Heart left ventricle (tissue), 16 donors: ENCODE data around the gene CORO1C. TPM values are rescaled to one million over a fixed set of nuclear protein-coding genes. Genes with fewer than 3 reads are reported as not detected.
A peak's percentile ranks its signal among the peaks of the same experiment; 100 is the strongest.

Experiments used
- ATAC-seq, 4 donors: fragments of 200-7000 bp; cut with Tn5 transposase; one replicate each; pipeline ENCODE4 v1.9.1; 2020 to 2022; ENCODE audit warnings: moderate library complexity in 4 of 4, mild to moderate bottlenecking in 3 of 4, moderate number of reproducible peaks in 1 of 4
- DNase-seq, 5 donors: peaks; one replicate each; pipeline ENCODE4 v3.0.0-alpha.2; 2020
- H3K27ac ChIP-seq, 12 donors: fragments of 200-600 bp; sonication (generic) in 4 of 12; one replicate each; pipeline versions ENCODE4 v1.5.0 to v1.8.0; 2016 to 2022; ENCODE audit warnings: mild to moderate bottlenecking in 2 of 12
- H3K27me3 ChIP-seq, 9 donors: fragments of 200-600 bp; sonication (generic) in 2 of 9; one replicate each; pipeline versions ENCODE4 v1.5.1 to v1.8.0; 2016 to 2022; ENCODE audit warnings: mild to moderate bottlenecking in 3 of 9
- H3K36me3 ChIP-seq, 9 donors: fragments of 200-600 bp; sonication (generic) in 2 of 9; one replicate each; pipeline versions ENCODE4 v1.5.0 to v1.8.0; 2018 to 2022; ENCODE audit warnings: mild to moderate bottlenecking in 2 of 9
- H3K4me1 ChIP-seq, 12 donors: fragments of 200-600 bp; sonication (generic) in 4 of 12; one replicate each; pipeline versions ENCODE4 v1.5.0 to v1.8.0; 2016 to 2022; ENCODE audit warnings: mild to moderate bottlenecking in 3 of 12
- H3K4me3 ChIP-seq, 12 donors: fragments of 200-600 bp; sonication (generic) in 4 of 12; one replicate each; pipeline versions ENCODE4 v1.5.0 to v1.8.0; 2017 to 2022; ENCODE audit warnings: mild to moderate bottlenecking in 9 of 12, moderate library complexity in 4 of 12
- H3K9me3 ChIP-seq, 12 donors: fragments of 200-600 bp; sonication (generic) in 4 of 12; one replicate each; pipeline versions ENCODE4 v1.5.0 to v1.8.0; 2016 to 2022; ENCODE audit warnings: mild to moderate bottlenecking in 1 of 12
- CTCF ChIP-seq, 12 donors: fragments of 200-600 bp; sonication (generic) in 4 of 12; IDR thresholded peaks; one replicate each; pipeline versions ENCODE4 v1.5.0 to v1.8.0; 2018 to 2022; ENCODE audit warnings: antibody characterized with exemption in 12 of 12, mild to moderate bottlenecking in 5 of 12
- POLR2A ChIP-seq, 2 donors: fragments of 450-650 bp; IDR thresholded peaks; one replicate each; pipeline ENCODE4 v1.6.1; 2017; ENCODE audit warnings: antibody characterized with exemption in 2 of 2, mild to moderate bottlenecking in 2 of 2, moderate library complexity in 2 of 2
- WGBS, 4 donors: extraction: QIAGEN DNeasy Blood & Tissue Kit in 2 of 4; methylation state at CpG; one replicate each; pipeline versions ENCODE4 v1.1.5 to v1.1.7; 2013 to 2018; 5-methylcytosine and 5-hydroxymethylcytosine counted together
- intact Hi-C, 10 donors: fragments of 100-400 bp; cut with DNase I; formaldehyde crosslinking; loops; one replicate each; pipeline versions ENCODE4 v1.11.1 to v1.14.2; 2022
- polyA plus RNA-seq, 2 donors: library from polyadenylated mRNA; stranded (reverse); fragments of 200-250 nt; gene quantifications; one replicate each; pipeline ENCODE4 v1.2.3, GENCODE V29; 2013
- total RNA-seq, 9 donors: library from RNA; depleted of rRNA in 2 of 9; stranded (reverse); fragments of >200 nt in 2 of 9; fragmentation: NEBNext Ultra II Directional in 3 of 9; extraction: Animal tissue kit (Norgen Biotek cat#: 25700) in 3 of 9; gene quantifications; one replicate each; pipeline versions ENCODE4 v1.1.0 to v1.2.4, GENCODE V29; 2016 to 2023
- donor health status: ischemic (EF 13 %, LVEDD 7.1; RV severe dilation, severe dysfunction).
- donor health status: healthy with polysubstance abuse.
- donor health status: DM: no; HTN: yes; CAD: no.
- donor health status: DM: no; HTN: no; CAD: no.
- donor health status: ischemic (EF 25% LVEDD 6.9; RV normal size, moderate dysfunction).
- donor health status: ischemic (EF 25% LVEDD 5.7; RV mildly dilated, moderate dysfunction).
- donor health status: healthy.
- donor health status: DM: yes; HTN: yes; CAD: no.
- donor health status: ischemic (EF 35%, LVEDD 5.7; RV mildly dilated, moderate dysfunction).
- donor health status: nonischemic (EF 11% LVEDD 7.7; RV severe dilation, severe dysfunction).
- donor health status: DM: yes; HTN: yes; CAD: no.
- donor health status: PGD.
- donor health status: ischemic (EF 29% LVEDD 5.4; RV normal size, mild dysfunction).
- donor health status: nonischemic (EF 23%, LVEDD 6.1; RV moderate dilation, normal function).

Gene CORO1C
- total and polyA plus RNA-seq, 11 donors = 18.3 to 119 (median 65.2) TPM

DNA sequence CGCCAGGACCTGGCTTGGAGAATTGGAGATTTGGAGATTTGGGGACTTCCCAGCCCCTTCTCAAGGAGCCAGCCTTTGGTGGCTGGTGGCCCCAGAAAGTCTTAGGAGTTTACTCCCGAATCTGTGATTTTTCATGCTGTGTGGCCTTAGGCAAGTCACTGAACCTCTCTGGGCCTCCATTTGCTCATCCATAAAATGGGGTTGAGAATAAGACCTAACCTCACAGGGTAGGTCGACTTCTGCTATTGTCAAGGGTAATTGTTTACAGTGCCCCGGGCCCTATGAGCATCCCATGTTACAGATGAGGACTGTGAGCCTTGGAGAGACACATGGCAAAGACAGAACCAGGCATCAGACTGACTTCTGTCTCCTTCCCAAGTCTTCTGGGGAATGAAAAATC is 117.3 kb downstream of the CORO1C start:
- H3K4me1 ChIP-seq = peaks cover 0 to 46% (median 14%) of the 10 kb centered on the region in 12 donors
- ATAC-seq (no peak), DNase-seq (no peak)
- TF ChIP-seq CTCF (IDR thresholded peaks at IDR 0.05) = no peak
- TF ChIP-seq POLR2A (IDR thresholded peaks at IDR 0.05) = no peak
- WGBS, 4 donors = 83 to 92% (median 84%) methylated on average over 3 to 4 of the region's 4 CpGs
- H3K36me3 ChIP-seq = no peaks in the 10 kb centered on the region
- H3K27me3 ChIP-seq = no peaks in the 10 kb centered on the region
- intact Hi-C loops = loop anchor here in 1 of 10 donors (5.0 kb wide), 1 partner anchor 42 kb away; no protein-coding TSS in a partner anchor
- no peak overlapping the region for H3K27ac ChIP-seq
- peaks cover 0 to 10% (median 0%) of the 10 kb centered on the region in 12 donors for H3K9me3 ChIP-seq
- H3K4me3 ChIP-seq = no peak overlapping the region

DNA sequence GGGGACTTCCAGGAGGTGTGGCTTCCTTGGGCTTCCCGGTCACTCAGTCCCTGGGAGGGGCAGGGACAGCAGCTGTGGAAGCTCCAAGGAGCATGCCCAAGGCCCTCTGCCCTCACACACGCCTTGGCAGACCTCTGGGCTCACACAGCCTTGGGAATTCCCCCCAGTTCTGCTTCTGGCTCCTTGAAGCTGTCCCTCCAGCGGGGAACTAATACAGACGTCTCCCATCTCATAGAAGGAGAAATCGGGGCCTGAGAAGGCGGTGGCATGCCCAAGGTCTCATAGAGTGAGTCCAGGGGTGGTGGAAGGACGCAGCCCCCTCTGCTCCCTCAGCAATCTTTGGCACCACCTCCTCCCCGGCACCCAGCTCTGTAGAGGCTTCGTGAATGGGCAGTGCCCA is 117.8 kb downstream of the CORO1C start:
- TF ChIP-seq CTCF (IDR thresholded peaks at IDR 0.05) = no peak
- TF ChIP-seq POLR2A (IDR thresholded peaks at IDR 0.05) = no peak
- intact Hi-C loops = loop anchor here in 1 of 10 donors (5.0 kb wide), 1 partner anchor 41 kb away; no protein-coding TSS in a partner anchor
- Histone ChIP-seq H3K27me3 (no peaks in the 10 kb centered on the region), H3K27ac (no peak overlapping the region), H3K4me3 (no peak overlapping the region), H3K9me3 (peaks cover 0 to 10% (median 0%) of the 10 kb centered on the region in 12 donors), H3K36me3 (no peaks in the 10 kb centered on the region), H3K4me1 (peaks cover 0 to 45% (median 14%) of the 10 kb centered on the region in 12 donors)
- DNase-seq (no peak), ATAC-seq (no peak)
- WGBS, 4 donors = 54 to 69% (median 66%) methylated on average over 8 to 9 of the region's 9 CpGs

DNA sequence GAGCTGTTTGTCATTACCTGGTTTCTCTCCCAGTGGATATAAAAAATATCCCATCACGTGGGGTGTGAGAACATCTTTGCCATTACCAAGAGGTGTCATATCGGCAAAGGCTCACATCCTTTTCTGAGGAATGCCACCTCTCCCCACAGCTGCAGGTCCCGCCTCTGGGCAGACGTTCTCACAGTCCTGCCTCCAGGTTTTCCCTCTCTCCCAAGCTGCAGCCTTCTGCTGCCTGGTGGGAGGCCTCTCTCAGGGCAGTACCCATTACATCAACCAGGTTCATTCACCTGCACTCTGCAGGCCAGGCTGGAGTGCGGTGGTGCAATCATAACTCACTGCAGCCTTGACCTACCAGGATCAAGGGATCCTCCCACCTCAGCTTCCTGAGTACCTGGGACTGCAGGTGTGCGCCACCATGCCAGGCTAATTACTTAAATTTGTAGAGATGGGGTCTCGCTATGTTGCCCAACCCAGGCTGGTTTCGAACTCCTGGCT is 118.5 kb downstream of the CORO1C start:
- intact Hi-C loops = loop anchor here in 1 of 10 donors (5.0 kb wide), 1 partner anchor 41 kb away; no protein-coding TSS in a partner anchor
- H3K9me3 ChIP-seq = peaks cover 0 to 10% (median 0%) of the 10 kb centered on the region in 12 donors
- no peak overlapping the region for H3K4me3 ChIP-seq
- DNase-seq = no peak
- peaks cover 0 to 38% (median 12%) of the 10 kb centered on the region in 12 donors for H3K4me1 ChIP-seq
- H3K27me3 ChIP-seq = no peaks in the 10 kb centered on the region
- no peaks in the 10 kb centered on the region for H3K36me3 ChIP-seq
- no peak overlapping the region for H3K27ac ChIP-seq
- ATAC-seq = no peak
- TF ChIP-seq POLR2A (IDR thresholded peaks at IDR 0.05) = no peak
- no peak for TF ChIP-seq CTCF (IDR thresholded peaks at IDR 0.05)
- 77 to 83% (median 81%) methylated on average over 8 of the region's 8 CpGs for WGBS, 4 donors

DNA sequence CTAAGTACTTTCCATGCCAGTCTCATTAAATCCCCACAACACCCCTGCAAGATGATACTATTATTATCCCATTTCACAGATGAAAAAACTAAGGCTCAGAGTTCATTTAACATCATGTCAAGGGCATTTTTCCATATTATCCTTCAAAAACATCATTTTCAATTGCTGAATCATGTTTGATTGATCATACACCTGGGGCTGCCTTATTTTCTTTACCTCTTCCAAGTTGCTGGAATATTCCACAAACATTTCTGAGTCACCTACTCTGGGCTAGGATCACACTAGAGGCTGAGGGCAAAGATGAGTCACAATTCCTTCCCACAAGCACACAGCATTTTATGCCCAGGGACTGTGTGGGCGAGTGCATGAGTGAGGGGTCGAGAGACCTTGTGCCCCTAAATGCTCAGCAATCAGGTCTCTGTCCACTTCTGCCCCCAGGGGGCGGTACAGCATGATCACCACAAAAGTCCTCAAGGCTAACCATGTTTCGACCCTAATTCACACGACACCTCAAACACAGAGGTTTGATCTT is 119.4 kb downstream of the CORO1C start:
- H3K36me3 ChIP-seq = no peaks in the 10 kb centered on the region
- peak in 9 of 12 donors; percentile 17 to 50 (median 41) for TF ChIP-seq CTCF (IDR thresholded peaks at IDR 0.05)
- TF ChIP-seq POLR2A (IDR thresholded peaks at IDR 0.05) = no peak
- intact Hi-C loops = loop anchor here in 1 of 10 donors (5.0 kb wide), 1 partner anchor 40 kb away; no protein-coding TSS in a partner anchor
- no peak overlapping the region for H3K27ac ChIP-seq
- peak in 1 of 4 donors; percentile 28 for ATAC-seq
- DNase-seq = no peak
- WGBS, 4 donors = 53 to 69% (median 64%) methylated on average over 3 to 5 of the region's 5 CpGs
- no peaks in the 10 kb centered on the region for H3K27me3 ChIP-seq
- peaks cover 0 to 10% (median 0%) of the 10 kb centered on the region in 12 donors for H3K9me3 ChIP-seq
- peaks cover 0 to 29% (median 11%) of the 10 kb centered on the region in 12 donors for H3K4me1 ChIP-seq
- no peak overlapping the region for H3K4me3 ChIP-seq
